OCI-LY7 (cell line): ENCODE measurements around the gene GREB1. TPM values are rescaled to one million over a fixed set of nuclear protein-coding genes. Genes with fewer than 3 reads are reported as not detected.

Experiments
- BruUV-seq: library from RNA; stranded (reverse); fragments of 400-500 nt; replicated peaks from 2 replicates; lab custom pipeline; 2021; lab: Mats Ljungman, UMichigan
- CTCF ChIA-PET: fragments of 300-600 bp; sonication (Branson Sonifier 250); formaldehyde crosslinking; loops from one replicate; lab custom pipeline; 2022; ENCODE audit warnings: antibody characterized with exemption; ENCODE audit not compliant: unreplicated experiment; lab: Charles Lee
- POLR2A ChIA-PET: fragments of 300-600 bp; sonication (Branson Sonifier 250); formaldehyde crosslinking; loops from one replicate; lab custom pipeline; 2022; ENCODE audit warnings: antibody characterized with exemption; lab: Charles Lee
- DNase-seq: peaks from one replicate; pipeline ENCODE4 v3.0.0-alpha.2; 2015; ENCODE audit warnings: low spot score
- H2AFZ ChIP-seq: fragments of 200-600 bp; sonication (generic), shearing (Covaris generic); 2 replicates; pipeline ENCODE4 v1.6.1; 2014; ENCODE audit warnings: mild to moderate bottlenecking, antibody characterized with exemption, low read length, moderate library complexity
- H3K27ac ChIP-seq: fragments of 200-600 bp; sonication (generic); 2 replicates; pipeline ENCODE4 v1.5.1; 2014; ENCODE audit warnings: mixed run types, low read depth, mild to moderate bottlenecking, moderate library complexity, low read length, inconsistent platforms; ENCODE audit not compliant: poor library complexity, severe bottlenecking
- H3K36me3 ChIP-seq: fragments of 200-600 bp; sonication (generic); 2 replicates; pipeline ENCODE4 v1.6.1; 2014; ENCODE audit warnings: mild to moderate bottlenecking, antibody characterized with exemption, low read length, moderate library complexity, mixed read lengths; ENCODE audit not compliant: insufficient read depth
- H3K4me1 ChIP-seq: fragments of 200-600 bp; sonication (generic); 2 replicates; pipeline ENCODE4 v1.5.1; 2014; ENCODE audit warnings: mild to moderate bottlenecking, low read length; ENCODE audit not compliant: insufficient read depth, poor library complexity, severe bottlenecking
- H3K4me2 ChIP-seq: fragments of 200-600 bp; sonication (generic); 2 replicates; pipeline ENCODE4 v1.6.1; 2014; ENCODE audit warnings: mild to moderate bottlenecking, low read length
- H3K4me3 ChIP-seq: fragments of 200-600 bp; sonication (generic); 2 replicates; pipeline ENCODE4 v1.5.1; 2014; ENCODE audit warnings: mild to moderate bottlenecking, low read depth, low read length; ENCODE audit not compliant: poor library complexity, severe bottlenecking
- H3K79me2 ChIP-seq: fragments of 200-600 bp; sonication (generic); 2 replicates; pipeline ENCODE4 v1.6.1; 2016; ENCODE audit warnings: low read depth, mild to moderate bottlenecking, low read length, moderate library complexity, mixed read lengths; ENCODE audit not compliant: insufficient read depth
- H3K9me2 ChIP-seq: fragments of 200-600 bp; sonication (generic); 2 replicates; pipeline ENCODE4 v1.6.1; 2016; ENCODE audit warnings: mild to moderate bottlenecking, low read length, mixed read lengths; ENCODE audit not compliant: insufficient read depth
- H3K9me3 ChIP-seq: fragments of 200-600 bp; sonication (generic); 2 replicates; pipeline ENCODE4 v1.6.1; 2014; ENCODE audit warnings: mild to moderate bottlenecking, mixed run types, low read length, mixed read lengths
- H4K20me1 ChIP-seq: fragments of 200-600 bp; sonication (generic); 2 replicates; pipeline ENCODE4 v1.6.1; 2014; ENCODE audit warnings: mild to moderate bottlenecking, antibody characterized with exemption, low read length, moderate library complexity, mixed read lengths; ENCODE audit not compliant: insufficient read depth
- EZH2phosphoT487 ChIP-seq: fragments of 200-600 bp; sonication (generic); IDR thresholded peaks from 2 replicates; pipeline ENCODE4 v1.6.1; 2018; ENCODE audit warnings: low read depth, borderline replicate concordance, mild to moderate bottlenecking, mixed run types, antibody characterized with exemption, low read length, moderate library complexity, mixed read lengths
- intact Hi-C: fragments of 100-400 bp; cut with micrococcal nuclease; formaldehyde crosslinking; loops from one replicate; pipeline ENCODE4 v1.10.0; 2022; ENCODE audit not compliant: unreplicated experiment
- total RNA-seq, 2 experiments: library from RNA; depleted of rRNA in 1 of 2; stranded (reverse); fragments of >200 nt in 1 of 2; shearing (Covaris generic) in 1 of 2; gene quantifications; 2 replicates each; pipeline ENCODE4 v1.2.3, GENCODE V29; 2014 to 2022
- TF ChIP-seq, protein P1 (sequence below): fragments of 200-600 bp; sonication (generic); conservative IDR thresholded peaks from 2 replicates; pipeline ENCODE4 v1.5.1; 2014; ENCODE audit warnings: mild to moderate bottlenecking, antibody characterized with exemption, low read length, moderate library complexity, mixed read lengths

Gene GREB1
- total RNA-seq, 2 experiments from 2014 or later = 3.5 to 8.4 TPM

DNA sequence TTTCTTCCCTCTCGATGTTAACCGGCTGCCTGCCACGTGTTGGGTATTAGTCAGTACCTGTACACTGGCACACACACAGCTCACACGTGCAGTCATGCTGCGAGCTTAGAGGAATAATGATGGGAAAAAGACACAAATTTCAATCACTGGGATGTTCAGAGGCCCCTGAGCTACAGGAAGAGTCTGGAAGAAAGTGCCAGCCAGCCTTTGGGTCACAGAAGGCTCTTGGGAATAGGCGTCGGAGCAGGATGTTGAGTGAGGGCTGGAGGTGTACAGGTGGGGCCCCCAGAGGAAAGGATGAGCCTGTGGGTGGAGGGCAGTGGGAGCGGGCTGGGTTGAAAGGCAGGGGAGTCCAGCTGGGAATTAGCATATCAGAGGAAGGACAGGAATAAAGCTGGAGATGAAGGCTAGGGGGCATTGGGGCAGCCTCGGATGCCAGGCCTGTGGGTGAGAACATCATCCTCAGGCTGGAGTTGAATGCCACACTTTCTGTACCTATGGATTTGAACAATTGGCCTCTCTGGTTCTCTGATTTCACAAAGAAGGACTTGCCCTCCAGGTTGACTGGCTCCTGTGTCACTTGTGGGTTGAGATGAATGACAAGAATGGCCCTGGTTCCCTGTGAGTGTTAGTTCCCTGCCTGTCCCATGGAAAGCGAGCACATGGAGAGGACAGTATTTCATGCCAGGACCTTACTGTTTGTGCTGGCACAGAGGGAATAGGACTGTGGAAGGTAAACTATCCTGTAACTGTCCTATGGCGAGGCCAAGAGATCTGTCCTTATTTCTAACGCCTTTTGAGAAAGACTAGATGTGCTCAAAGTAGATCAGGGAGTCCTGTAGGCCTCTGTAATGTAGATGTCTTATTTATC lies 40.6 kb downstream of the GREB1 start:
- no peak overlapping the region for H2AFZ ChIP-seq
- H3K4me3 ChIP-seq = no peak overlapping the region
- H3K9me2 ChIP-seq = no peaks in the 10 kb centered on the region
- H3K27ac ChIP-seq = no peak overlapping the region
- no peak for DNase-seq
- H3K36me3 ChIP-seq = no peaks in the 10 kb centered on the region
- ChIA-PET POLR2A (no interaction called here), CTCF (no interaction called here)
- no peaks in the 10 kb centered on the region for H3K79me2 ChIP-seq
- TF ChIP-seq EZH2phosphoT487 = no peak
- TF ChIP-seq, protein P1, sequence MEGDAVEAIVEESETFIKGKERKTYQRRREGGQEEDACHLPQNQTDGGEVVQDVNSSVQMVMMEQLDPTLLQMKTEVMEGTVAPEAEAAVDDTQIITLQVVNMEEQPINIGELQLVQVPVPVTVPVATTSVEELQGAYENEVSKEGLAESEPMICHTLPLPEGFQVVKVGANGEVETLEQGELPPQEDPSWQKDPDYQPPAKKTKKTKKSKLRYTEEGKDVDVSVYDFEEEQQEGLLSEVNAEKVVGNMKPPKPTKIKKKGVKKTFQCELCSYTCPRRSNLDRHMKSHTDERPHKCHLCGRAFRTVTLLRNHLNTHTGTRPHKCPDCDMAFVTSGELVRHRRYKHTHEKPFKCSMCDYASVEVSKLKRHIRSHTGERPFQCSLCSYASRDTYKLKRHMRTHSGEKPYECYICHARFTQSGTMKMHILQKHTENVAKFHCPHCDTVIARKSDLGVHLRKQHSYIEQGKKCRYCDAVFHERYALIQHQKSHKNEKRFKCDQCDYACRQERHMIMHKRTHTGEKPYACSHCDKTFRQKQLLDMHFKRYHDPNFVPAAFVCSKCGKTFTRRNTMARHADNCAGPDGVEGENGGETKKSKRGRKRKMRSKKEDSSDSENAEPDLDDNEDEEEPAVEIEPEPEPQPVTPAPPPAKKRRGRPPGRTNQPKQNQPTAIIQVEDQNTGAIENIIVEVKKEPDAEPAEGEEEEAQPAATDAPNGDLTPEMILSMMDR = no peak
- intact Hi-C loops = no loop called here
- no peaks in the 10 kb centered on the region for H3K9me3 ChIP-seq
- H3K4me1 ChIP-seq = no peaks in the 10 kb centered on the region
- H3K4me2 ChIP-seq = no peak overlapping the region
- no TSS peak for BruUV-seq
- H4K20me1 ChIP-seq = no peaks in the 10 kb centered on the region

DNA sequence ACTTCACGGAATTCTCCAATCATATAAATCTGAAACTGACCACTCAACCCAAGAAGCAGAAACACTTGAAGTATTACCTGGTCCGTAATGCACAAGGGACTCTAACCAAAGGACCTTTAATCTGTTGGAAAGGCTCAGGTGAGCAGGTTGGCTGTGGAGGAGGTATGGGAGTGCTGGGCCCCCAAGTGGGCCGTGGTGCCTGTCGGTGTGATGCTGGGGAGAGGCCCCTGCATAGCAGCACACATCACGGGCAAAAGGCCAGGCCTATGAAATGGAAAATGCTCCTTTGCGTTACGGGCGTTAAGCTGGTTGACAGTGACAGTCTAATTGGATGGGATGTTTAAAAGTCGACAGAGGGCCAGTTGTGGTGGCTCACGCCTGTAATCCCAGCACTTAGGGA lies 42.6 kb downstream of the GREB1 start:
- CTCF ChIA-PET = no interaction called here
- TF ChIP-seq, protein P1 = no peak

More for the DNA sequence above, 42.6 kb downstream of the GREB1 start:
- no peaks in the 10 kb centered on the region for H3K9me2 ChIP-seq
- POLR2A ChIA-PET = no interaction called here
- no peaks in the 10 kb centered on the region for H4K20me1 ChIP-seq
- H3K79me2 ChIP-seq = no peaks in the 10 kb centered on the region
- no peak overlapping the region for H2AFZ ChIP-seq
- no peaks in the 10 kb centered on the region for H3K9me3 ChIP-seq
- no peak overlapping the region for H3K27ac ChIP-seq
- H3K4me1 ChIP-seq = no peaks in the 10 kb centered on the region
- intact Hi-C loops = no loop called here
- BruUV-seq = no TSS peak
- no peak for DNase-seq
- H3K4me2 ChIP-seq = no peak overlapping the region
- H3K4me3 ChIP-seq = no peak overlapping the region
- no peaks in the 10 kb centered on the region for H3K36me3 ChIP-seq
